Measurements from ENCODE around the gene MAPK1. TPM values are rescaled to one million over a fixed set of nuclear protein-coding genes. Genes with fewer than 3 reads are reported as not detected.

MAPK1 gene
- total and polyA plus RNA-seq, 9 of the 15 experiments (the other 6 are each of a cell fraction or from before 2014, with no cell fraction given), result 46.3 to 575 (median 283) TPM

GRCh38 chr22:21761086-21761485 lies 106.4 kb downstream of the MAPK1 start:
- ChIA-PET POLR2A (interaction anchor here (0.8 to 16.6 kb wide), 17 partner anchors 8 to 225 kb away, joined by 3 to 258 read pairs (median 5); partner anchors contain the start of genes MAPK1 and PPM1F), CTCF (ENCODE audit: low intra/inter-chr PET ratio) (no interaction called here)
- Histone ChIP-seq H3K4me3 (no peak overlapping the region), H3K9ac (ENCODE audit: insufficient read depth in 1 of 2, low read depth in 2 of 2, low read length in 2 of 2) (no peak overlapping the region), H3K27ac (ENCODE audit: extremely low read depth, low read depth, low read length) (no peak overlapping the region), H4K20me1 (replicated peaks; ENCODE audit: control insufficient read depth, insufficient read depth, low read length) (no peaks in the 10 kb centered on the region; the same call in 1 of the 2 replicates), H3K9me3 (replicated peaks; ENCODE audit: control insufficient read depth, insufficient read depth, low read depth, low read length) (no peaks in the 10 kb centered on the region), H2AFZ (ENCODE audit: low read depth, low read length) (no peak overlapping the region), H3K36me3 (ENCODE audit: control insufficient read depth, insufficient read depth, low read length) (peaks cover 91% of the 10 kb centered on the region), H3K27me3 (ENCODE audit: control insufficient read depth in 2 of 2, insufficient read depth in 2 of 2, low read length in 2 of 2) (no peaks in the 10 kb centered on the region), H3K4me1 (replicated peaks in 1 of 2; ENCODE audit: control insufficient read depth in 2 of 2, insufficient read depth in 2 of 2, low read length in 2 of 2) (peaks cover 15 to 16% of the 10 kb centered on the region in 2 experiments), H3K4me2 (ENCODE audit: insufficient read depth, low read length) (no peak overlapping the region), H3K79me2 (ENCODE audit: control insufficient read depth, insufficient read depth, low read length) (no peaks in the 10 kb centered on the region), H3K9me1 (ENCODE audit: control insufficient read depth, insufficient read depth, low read length) (peaks cover 7% of the 10 kb centered on the region)
- ATAC-seq (peak; percentile 4; the same call in 2 of the 3 replicates), FAIRE-seq (no peak), DNase-seq (ENCODE audit: extremely low read depth in 1 of 4, low spot score in 3 of 4) (no peak)
- intact Hi-C loops (cut with micrococcal nuclease), result no loop called here
- BruUV-seq (replicated peaks), result no TSS peak
- TF ChIP-seq SIN3A (IDR thresholded peaks at IDR 0.05; ENCODE audit: borderline replicate concordance in 2 of 2, control insufficient read depth in 1 of 2, low read depth in 2 of 2, low read length in 2 of 2) (no peak), STAT6 (CRISPR knock-in tag; IDR thresholded peaks at IDR 0.05) (peak; percentile 69; the same call in 1 of the 2 replicates)
- WGBS (ENCODE audit: insufficient coverage, low coverage, missing lambda C conversion rate), result 94% methylated on average over 2 of the region's 2 CpGs
- in situ Hi-C loops (cut with MboI), result no loop called here
